H9 (cell line): ENCODE results near the gene MYL10. TPM values are rescaled to one million over a fixed set of nuclear protein-coding genes. Genes with fewer than 3 reads are reported as not detected.

Experiments used
- DNase-seq: peaks from one replicate; pipeline ENCODE4 v3.0.0-alpha.2; 2017
- H2AFZ ChIP-seq: one replicate; pipeline ENCODE4 v1.6.1; 2013; ENCODE audit warnings: mild to moderate bottlenecking, low read length, control low read depth, moderate library complexity
- H2AK5ac ChIP-seq: 2 replicates; pipeline ENCODE4 v1.6.1; 2013; ENCODE audit warnings: low read length, control low read depth, mixed read lengths; ENCODE audit not compliant: insufficient read length
- H2BK120ac ChIP-seq: one replicate; pipeline ENCODE4 v1.6.1; 2013; ENCODE audit warnings: low read depth, mild to moderate bottlenecking, low read length, control low read depth, inconsistent platforms; ENCODE audit not compliant: poor library complexity, severe bottlenecking
- H2BK12ac ChIP-seq: 2 replicates; pipeline ENCODE4 v1.6.1; 2013; ENCODE audit warnings: low read length, control low read depth, mixed read lengths, low read depth; ENCODE audit not compliant: insufficient read length
- H2BK15ac ChIP-seq: 2 replicates; pipeline ENCODE4 v1.6.1; 2013; ENCODE audit warnings: low read depth, low read length, control low read depth
- H2BK20ac ChIP-seq: one replicate; pipeline ENCODE4 v1.6.1; 2013; ENCODE audit warnings: low read depth, mild to moderate bottlenecking, low read length, control low read depth, inconsistent platforms; ENCODE audit not compliant: poor library complexity, severe bottlenecking
- H2BK5ac ChIP-seq: 2 replicates; pipeline ENCODE4 v1.6.1; 2013; ENCODE audit warnings: low read length, control low read depth, mixed read lengths; ENCODE audit not compliant: insufficient read length
- H3K14ac ChIP-seq: 2 replicates; pipeline ENCODE4 v1.6.1; 2013; ENCODE audit warnings: low read length, control low read depth; ENCODE audit not compliant: insufficient read depth
- H3K18ac ChIP-seq: 2 replicates; pipeline ENCODE4 v1.6.1; 2013; ENCODE audit warnings: low read depth, mild to moderate bottlenecking, mixed read lengths, low read length, control low read depth; ENCODE audit not compliant: insufficient read length
- H3K23ac ChIP-seq: 2 replicates; pipeline ENCODE4 v1.6.1; 2013; ENCODE audit warnings: low read length, control low read depth, mixed read lengths, low read depth; ENCODE audit not compliant: insufficient read length
- H3K23me2 ChIP-seq: 2 replicates; pipeline ENCODE4 v1.6.1; 2013; ENCODE audit warnings: low read depth, mild to moderate bottlenecking, mixed read lengths, low read length, control low read depth; ENCODE audit not compliant: insufficient read length, poor library complexity, severe bottlenecking
- H3K27ac ChIP-seq: 2 replicates; pipeline ENCODE4 v1.5.1; 2013; ENCODE audit warnings: low read length, control low read depth, mixed read lengths, low read depth; ENCODE audit not compliant: insufficient read length
- H3K27me3 ChIP-seq: 2 replicates; pipeline ENCODE4 v1.6.1; 2013; ENCODE audit warnings: low read length, control low read depth, inconsistent platforms; ENCODE audit not compliant: insufficient read depth
- H3K4ac ChIP-seq: 2 replicates; pipeline ENCODE4 v1.6.1; 2013; ENCODE audit warnings: low read depth, mild to moderate bottlenecking, control low read depth, inconsistent platforms, low read length, moderate library complexity
- H3K4me1 ChIP-seq: 2 replicates; pipeline ENCODE4 v1.6.1; 2013; ENCODE audit warnings: low read length, control low read depth, inconsistent platforms; ENCODE audit not compliant: insufficient read depth
- H3K4me2 ChIP-seq: 2 replicates; pipeline ENCODE4 v1.6.1; 2013; ENCODE audit warnings: low read length, control low read depth, mixed read lengths; ENCODE audit not compliant: insufficient read length, insufficient read depth
- H3K56ac ChIP-seq: 2 replicates; pipeline ENCODE4 v1.6.1; 2013; ENCODE audit warnings: low read depth, mild to moderate bottlenecking, mixed read lengths, low read length, control low read depth; ENCODE audit not compliant: insufficient read length
- H3K79me1 ChIP-seq: 2 replicates; pipeline ENCODE4 v1.6.1; 2013; ENCODE audit warnings: low read depth, mild to moderate bottlenecking, moderate library complexity, low read length, control low read depth, inconsistent platforms; ENCODE audit not compliant: insufficient read depth, poor library complexity, severe bottlenecking
- H3K79me2 ChIP-seq: 2 replicates; pipeline ENCODE4 v1.6.1; 2013; ENCODE audit warnings: low read length, control low read depth, inconsistent platforms; ENCODE audit not compliant: insufficient read depth
- H3K9ac ChIP-seq: 2 replicates; pipeline ENCODE4 v1.6.1; 2013; ENCODE audit warnings: low read length, control low read depth, mixed read lengths; ENCODE audit not compliant: insufficient read length; ENCODE audit errors: extremely low read depth
- H3K9me3 ChIP-seq: one replicate; pipeline ENCODE4 v1.6.1; 2013; ENCODE audit warnings: low read depth, low read length, inconsistent platforms; ENCODE audit not compliant: control insufficient read depth
- H3T11ph ChIP-seq: one replicate; pipeline ENCODE4 v1.6.1; 2013; ENCODE audit warnings: mild to moderate bottlenecking, low read length, control low read depth, inconsistent platforms
- H4K20me1 ChIP-seq: one replicate; pipeline ENCODE4 v1.6.1; 2013; ENCODE audit not compliant: control insufficient read depth, insufficient read length, insufficient read depth
- H4K5ac ChIP-seq: 2 replicates; pipeline ENCODE4 v1.6.1; 2013; ENCODE audit warnings: low read depth, mild to moderate bottlenecking, mixed read lengths, low read length, control low read depth; ENCODE audit not compliant: insufficient read length
- H4K8ac ChIP-seq: replicated peaks from 2 replicates; pipeline ENCODE4 v1.6.1; 2013; ENCODE audit warnings: low read length, control low read depth, mixed read lengths, low read depth; ENCODE audit not compliant: insufficient read length
- H4K91ac ChIP-seq: 2 replicates; pipeline ENCODE4 v1.6.1; 2013; ENCODE audit warnings: low read depth, mild to moderate bottlenecking, moderate library complexity, mixed read lengths, low read length, control low read depth; ENCODE audit not compliant: insufficient read length
- H3K27ac Mint-ChIP-seq, 3 experiments: 2 replicates in 2 of 3; 3 replicates in 1 of 3; pipeline ENCODE4 v1.8.0; 2020 to 2021; ENCODE audit warnings: mixed read lengths in 3 of 3, mild to moderate bottlenecking in 1 of 3, moderate library complexity in 1 of 3
- H3K27me3 Mint-ChIP-seq: 2 replicates; pipeline ENCODE4 v1.8.0; 2021; ENCODE audit warnings: low read depth, mild to moderate bottlenecking, moderate library complexity, mixed read lengths
- H3K36me3 Mint-ChIP-seq, 3 experiments: 2 replicates in 2 of 3; 3 replicates in 1 of 3; pipeline ENCODE4 v1.8.0; 2020 to 2021; ENCODE audit warnings: low read depth in 3 of 3, mixed read lengths in 3 of 3; ENCODE audit not compliant: insufficient read depth in 1 of 3
- H3K4me1 Mint-ChIP-seq, 2 experiments: 2 replicates each; pipeline ENCODE4 v1.8.0; 2020; ENCODE audit warnings: mixed read lengths in 2 of 2
- H3K4me3 Mint-ChIP-seq, 2 experiments: 2 replicates in 1 of 2; 3 replicates in 1 of 2; pipeline ENCODE4 v1.8.0; 2020 to 2021; ENCODE audit warnings: mild to moderate bottlenecking in 2 of 2, mixed read lengths in 2 of 2, moderate library complexity in 1 of 2
- H3K9me3 Mint-ChIP-seq, 2 experiments: 2 replicates in 1 of 2; 3 replicates in 1 of 2; pipeline ENCODE4 v1.8.0; 2020; ENCODE audit warnings: mild to moderate bottlenecking in 2 of 2, mixed read lengths in 2 of 2, moderate library complexity in 1 of 2
- CTCF ChIP-seq: fragments of 200-600 bp; sonication (generic); conservative IDR thresholded peaks from 3 replicates; pipeline ENCODE4 v1.8.0; 2021; ENCODE audit warnings: antibody characterized with exemption, mild to moderate bottlenecking
- WGBS: extraction: QIAGEN DNeasy Blood & Tissue Kit; methylation state at CpG from one replicate; pipeline ENCODE4 v1.1.7; 2013; ENCODE audit warnings: missing lambda C conversion rate, low lambda C conversion rate, mixed read lengths; ENCODE audit not compliant: insufficient read length; ENCODE audit errors: extremely low coverage; 5-methylcytosine and 5-hydroxymethylcytosine counted together
- total RNA-seq: library from RNA; stranded (reverse); gene quantifications from 2 replicates; pipeline ENCODE4 v1.2.1, GENCODE V29; 2021

Gene MYL10
- total RNA-seq, 1 experiment from 2014 or later: 0.50 TPM

GRCh38 chr7:101632641-101633040 lies 3.5 kb upstream of the MYL10 start:
- no peaks in the 10 kb centered on the region; the same call in 1 of the 2 replicates for H3K4me1 ChIP-seq
- H3K23ac ChIP-seq: no peak overlapping the region
- no CpG with 5 or more reads among the region's 7 CpGs for WGBS
- H3K23me2 ChIP-seq: no peaks in the 10 kb centered on the region
- peaks cover 3 to 4% of the 10 kb centered on the region in 2 experiments; a peak in 4 of 5 replicates for H3K9me3 Mint-ChIP-seq
- H3K56ac ChIP-seq: no peak overlapping the region
- TF ChIP-seq CTCF: no peak
- peaks cover 5 to 14% of the 10 kb centered on the region in 2 experiments for H3K4me1 Mint-ChIP-seq
- no peak overlapping the region for H4K91ac ChIP-seq
- no peak overlapping the region for H3K18ac ChIP-seq
- H3K14ac ChIP-seq: no peak overlapping the region
- no peak overlapping the region for H2AFZ ChIP-seq
- H2BK15ac ChIP-seq: no peak overlapping the region
- no peaks in the 10 kb centered on the region for H4K20me1 ChIP-seq
- no peak overlapping the region for H3K27ac Mint-ChIP-seq
- H2BK12ac ChIP-seq: no peak overlapping the region
- H3K79me2 ChIP-seq: no peaks in the 10 kb centered on the region
- H2BK20ac ChIP-seq: no peak overlapping the region
- no peak overlapping the region for H3K4me3 Mint-ChIP-seq
- no peak overlapping the region for H2AK5ac ChIP-seq
- no peaks in the 10 kb centered on the region for H3K9me3 ChIP-seq
- H3K4ac ChIP-seq: no peak overlapping the region
- no peak overlapping the region for H3K4me2 ChIP-seq
- H3K79me1 ChIP-seq: no peaks in the 10 kb centered on the region
- no peak overlapping the region for H3T11ph ChIP-seq
- no peak overlapping the region for H3K9ac ChIP-seq
- peaks cover 4% of the 10 kb centered on the region; the same call in 1 of the 2 replicates for H3K27me3 Mint-ChIP-seq
- peaks cover 0 to 2% (median 0%) of the 10 kb centered on the region in 3 experiments; a peak in 2 of 7 replicates for H3K36me3 Mint-ChIP-seq
- H3K27me3 ChIP-seq: no peaks in the 10 kb centered on the region
- H2BK120ac ChIP-seq: no peak overlapping the region
- DNase-seq: no peak
- H4K5ac ChIP-seq: no peak overlapping the region
- no peak overlapping the region for H2BK5ac ChIP-seq
- H4K8ac ChIP-seq: no peak overlapping the region
- no peak overlapping the region for H3K27ac ChIP-seq
